MM.1S (cell line): ENCODE measurements around the gene KCNJ15.

ENCODE experiments used
- DNase-seq: peaks from one replicate; pipeline ENCODE4 v3.0.0-alpha.2; 2015
- H2AFZ ChIP-seq: fragments of 300-600 bp; sonication (generic); 2 replicates; pipeline ENCODE4 v1.6.0; 2016; ENCODE audit warnings: antibody characterized with exemption, low read length
- H3F3A ChIP-seq: fragments of 300-600 bp; sonication (generic); 2 replicates; pipeline ENCODE4 v1.6.1; 2016; ENCODE audit warnings: mild to moderate bottlenecking, antibody characterized with exemption, low read length, moderate library complexity, mixed read lengths; ENCODE audit not compliant: insufficient read depth
- H3K27ac ChIP-seq: fragments of 300-600 bp; sonication (generic); 2 replicates; pipeline ENCODE4 v1.5.1; 2016; ENCODE audit warnings: mild to moderate bottlenecking, low read length
- H3K27me3 ChIP-seq: fragments of 300-600 bp; sonication (generic); replicated peaks from 2 replicates; pipeline ENCODE4 v1.6.0; 2016; ENCODE audit warnings: low read length; ENCODE audit not compliant: insufficient read depth
- H3K36me3 ChIP-seq: fragments of 300-600 bp; sonication (generic); replicated peaks from 2 replicates; pipeline ENCODE4 v1.6.1; 2016; ENCODE audit warnings: mild to moderate bottlenecking, low read length, mixed read lengths; ENCODE audit not compliant: insufficient read depth
- H3K4me1 ChIP-seq: fragments of 300-600 bp; sonication (generic); 2 replicates; pipeline ENCODE4 v1.6.1; 2016; ENCODE audit warnings: low read length, mixed read lengths
- H3K4me2 ChIP-seq: fragments of 300-600 bp; sonication (generic); 2 replicates; pipeline ENCODE4 v1.6.0; 2016; ENCODE audit warnings: low read depth, low read length
- H3K4me3 ChIP-seq: fragments of 300-600 bp; sonication (generic); 2 replicates; pipeline ENCODE4 v1.5.1; 2016; ENCODE audit warnings: low read length, mixed read lengths
- H3K79me2 ChIP-seq: fragments of 300-600 bp; sonication (generic); 2 replicates; pipeline ENCODE4 v1.6.1; 2016; ENCODE audit warnings: mixed run types, low read length, mixed read lengths
- H3K9ac ChIP-seq: fragments of 300-600 bp; sonication (generic); 2 replicates; pipeline ENCODE4 v1.6.1; 2016; ENCODE audit warnings: low read length, mixed read lengths
- H3K9me2 ChIP-seq: fragments of 300-600 bp; sonication (generic); replicated peaks from 2 replicates; pipeline ENCODE4 v1.6.1; 2016; ENCODE audit warnings: mild to moderate bottlenecking, low read length, mixed read lengths; ENCODE audit not compliant: insufficient read depth
- H3K9me3 ChIP-seq: fragments of 300-600 bp; sonication (generic); replicated peaks from 2 replicates; pipeline ENCODE4 v1.6.1; 2016; ENCODE audit warnings: mild to moderate bottlenecking, low read length, mixed read lengths; ENCODE audit not compliant: insufficient read depth
- H4K20me1 ChIP-seq: fragments of 300-600 bp; sonication (generic); 2 replicates; pipeline ENCODE4 v1.6.1; 2016; ENCODE audit warnings: mild to moderate bottlenecking, low read length, moderate library complexity, mixed read lengths; ENCODE audit not compliant: insufficient read depth
- CTCF ChIP-seq: fragments of 300-600 bp; sonication (generic); IDR thresholded peaks from 2 replicates; pipeline ENCODE4 v1.5.1; 2016; ENCODE audit warnings: antibody characterized with exemption, low read length, mixed read lengths
- EZH2 ChIP-seq: fragments of 300-600 bp; sonication (generic); optimal IDR thresholded peaks from 2 replicates; pipeline ENCODE3; 2017; ENCODE audit warnings: low read depth, mild to moderate bottlenecking, antibody characterized with exemption, low read length, mixed read lengths
- EZH2phosphoT487 ChIP-seq: fragments of 300-600 bp; sonication (generic); IDR thresholded peaks from 2 replicates; pipeline ENCODE4 v1.6.1; 2018; ENCODE audit warnings: antibody characterized with exemption, low read length

Gene KCNJ15

GRCh38 chr21:38326429-38326828, 69.6 kb downstream of the KCNJ15 start:
- Histone ChIP-seq H3K79me2 (no peaks in the 10 kb centered on the region), H3K27me3 (no peaks in the 10 kb centered on the region), H3K9ac (no peak overlapping the region), H4K20me1 (no peaks in the 10 kb centered on the region), H3K4me3 (no peak overlapping the region), H3K9me3 (no peaks in the 10 kb centered on the region), H2AFZ (no peak overlapping the region), H3K9me2 (no peaks in the 10 kb centered on the region), H3K4me2 (no peak overlapping the region), H3F3A (no peaks in the 10 kb centered on the region), H3K27ac (no peak overlapping the region), H3K36me3 (no peaks in the 10 kb centered on the region), H3K4me1 (0 out of 2 replicates have a peak, but pooled peaks cover 5% of the 10 kb centered on the region)
- no peak for TF ChIP-seq EZH2
- TF ChIP-seq EZH2phosphoT487, result no peak
- TF ChIP-seq CTCF, result no peak
- DNase-seq, result no peak

DNA sequence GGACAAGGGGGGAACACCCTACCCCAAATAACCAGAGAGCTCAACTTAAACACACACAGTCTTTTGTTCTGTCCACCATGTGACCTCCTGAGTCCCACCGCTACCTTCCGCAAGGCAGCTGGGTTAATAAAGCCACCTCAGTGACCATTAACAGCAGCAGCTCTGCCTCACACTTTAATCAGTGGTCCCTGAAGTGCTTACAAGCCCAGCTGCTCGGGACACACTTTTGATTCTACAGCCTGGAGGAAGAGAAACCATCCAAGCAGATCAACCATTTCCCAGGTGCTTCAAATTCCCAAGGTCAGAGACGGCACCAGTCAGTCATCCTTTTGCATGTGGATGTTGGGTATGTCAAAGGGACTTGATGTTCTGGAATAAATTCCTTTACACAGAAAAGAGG, 70.1 kb downstream of the KCNJ15 start:
- Histone ChIP-seq H3K9me3 (no peaks in the 10 kb centered on the region), H3K9ac (no peak overlapping the region), H3K27ac (no peak overlapping the region), H3K4me1 (0 out of 2 replicates have a peak, but pooled peaks cover 5% of the 10 kb centered on the region), H3K79me2 (no peaks in the 10 kb centered on the region), H3K4me2 (no peak overlapping the region), H3K27me3 (no peaks in the 10 kb centered on the region), H4K20me1 (no peaks in the 10 kb centered on the region), H3K4me3 (no peak overlapping the region), H3K9me2 (no peaks in the 10 kb centered on the region), H2AFZ (no peak overlapping the region), H3F3A (no peaks in the 10 kb centered on the region), H3K36me3 (no peaks in the 10 kb centered on the region)
- no peak for DNase-seq
- no peak for TF ChIP-seq CTCF
- no peak for TF ChIP-seq EZH2phosphoT487
- no peak for TF ChIP-seq EZH2

DNA sequence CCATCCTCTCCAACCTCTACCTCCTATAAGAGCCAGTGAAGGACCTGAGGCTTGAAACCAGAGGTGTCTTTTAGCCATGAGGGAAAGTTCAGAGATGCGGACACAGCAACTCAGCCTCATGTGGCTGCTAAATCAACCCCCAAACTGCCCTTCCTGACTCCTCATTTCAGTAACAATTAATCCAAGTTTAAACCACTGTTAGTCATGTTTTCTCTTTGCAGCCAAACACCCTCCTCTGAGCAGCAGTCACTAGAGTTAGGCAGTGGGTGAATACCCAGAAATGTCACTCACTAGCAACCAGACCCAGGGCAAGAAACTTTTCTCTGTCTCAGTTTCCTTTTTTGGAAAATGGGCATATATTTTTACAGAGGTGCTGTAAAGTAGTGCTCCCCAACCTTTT, 71.2 kb downstream of the KCNJ15 start:
- TF ChIP-seq EZH2 (no peak), EZH2phosphoT487 (no peak), CTCF (no peak)
- Histone ChIP-seq H3K36me3 (no peaks in the 10 kb centered on the region), H3K4me1 (0 out of 2 replicates have a peak, but pooled peaks cover 5% of the 10 kb centered on the region), H3K27me3 (no peaks in the 10 kb centered on the region), H3K4me2 (no peak overlapping the region), H3K4me3 (no peak overlapping the region), H4K20me1 (no peaks in the 10 kb centered on the region), H3K79me2 (no peaks in the 10 kb centered on the region), H3K9me3 (no peaks in the 10 kb centered on the region), H2AFZ (no peak overlapping the region), H3F3A (no peaks in the 10 kb centered on the region), H3K9ac (no peak overlapping the region), H3K9me2 (no peaks in the 10 kb centered on the region), H3K27ac (no peak overlapping the region)
- DNase-seq, result no peak
